Neural cell (in vitro differentiated cells): ENCODE data around the gene STARD13. TPM values are rescaled to one million over a fixed set of nuclear protein-coding genes. Genes with fewer than 3 reads are reported as not detected.

ENCODE experiments used
- H2AFZ ChIP-seq: fragments of 200-600, 300-800 bp; sonication (generic), shearing (Covaris generic); 2 replicates; pipeline ENCODE4 v1.6.0; 2014; ENCODE audit warnings: low read depth, mild to moderate bottlenecking, antibody characterized with exemption, low read length, moderate library complexity
- H3F3A ChIP-seq: fragments of 200-600 bp; shearing (Covaris generic); 2 replicates; pipeline ENCODE4 v1.6.1; 2016; ENCODE audit warnings: mild to moderate bottlenecking, moderate library complexity, mixed read lengths, antibody characterized with exemption, low read length; ENCODE audit not compliant: insufficient read depth, poor library complexity, severe bottlenecking
- H3K27ac ChIP-seq: fragments of 200-600, 300-800 bp; sonication (generic), shearing (Covaris generic); 2 replicates; pipeline ENCODE4 v1.5.1; 2014; ENCODE audit warnings: mild to moderate bottlenecking, low read length, moderate library complexity
- H3K27me3 ChIP-seq: fragments of 300-800, 200-600 bp; sonication (generic), shearing (Covaris generic); 2 replicates; pipeline ENCODE4 v1.6.0; 2014; ENCODE audit warnings: mild to moderate bottlenecking, low read depth, low read length, moderate library complexity; ENCODE audit not compliant: insufficient read depth
- H3K36me3 ChIP-seq: fragments of 300-800, 200-600 bp; sonication (generic), shearing (Covaris generic); 2 replicates; pipeline ENCODE4 v1.5.1; 2014; ENCODE audit warnings: mild to moderate bottlenecking, antibody characterized with exemption, low read length, moderate library complexity; ENCODE audit not compliant: insufficient read depth
- H3K4me2 ChIP-seq: fragments of 300-800, 200-600 bp; sonication (generic), shearing (Covaris generic); 2 replicates; pipeline ENCODE4 v1.6.0; 2014; ENCODE audit warnings: mild to moderate bottlenecking, low read length
- H3K4me3 ChIP-seq: fragments of 300-800, 200-600 bp; sonication (generic), shearing (Covaris generic); 2 replicates; pipeline ENCODE4 v1.5.1; 2014; ENCODE audit warnings: mild to moderate bottlenecking, low read length, moderate library complexity
- H3K79me2 ChIP-seq: fragments of 200-600 bp; shearing (Covaris generic); replicated peaks from 2 replicates; pipeline ENCODE4 v1.6.0; 2014; ENCODE audit warnings: mild to moderate bottlenecking, low read length, moderate library complexity; ENCODE audit not compliant: insufficient read depth
- H3K9ac ChIP-seq: fragments of 300-800, 200-600 bp; sonication (generic), shearing (Covaris generic); 2 replicates; pipeline ENCODE4 v1.6.1; 2016; ENCODE audit warnings: mild to moderate bottlenecking, low read length, mixed read lengths
- H3K9me2 ChIP-seq: fragments of 200-600 bp; shearing (Covaris generic); 2 replicates; pipeline ENCODE4 v1.6.1; 2016; ENCODE audit warnings: mild to moderate bottlenecking, low read length, mixed read lengths; ENCODE audit not compliant: insufficient read depth
- H3K9me3 ChIP-seq: fragments of 200-600, 300-800 bp; sonication (generic), shearing (Covaris generic); 2 replicates; pipeline ENCODE4 v1.6.1; 2016; ENCODE audit warnings: mild to moderate bottlenecking, mixed run types, low read length, moderate library complexity, mixed read lengths
- H4K20me1 ChIP-seq: fragments of 200-600 bp; shearing (Covaris generic); 2 replicates; pipeline ENCODE4 v1.6.1; 2016; ENCODE audit warnings: mild to moderate bottlenecking, mixed run types; ENCODE audit not compliant: insufficient read depth
- CTCF ChIP-seq: fragments of 450-650 bp; IDR thresholded peaks from 2 replicates; pipeline ENCODE4 v1.5.1; 2014; ENCODE audit warnings: antibody characterized with exemption, mild to moderate bottlenecking, moderate library complexity; ENCODE audit not compliant: poor library complexity, severe bottlenecking
- EP300 ChIP-seq: fragments of 450-650 bp; conservative IDR thresholded peaks from 2 replicates; pipeline ENCODE4 v1.6.1; 2014; ENCODE audit warnings: antibody characterized with exemption, mild to moderate bottlenecking, moderate library complexity; ENCODE audit not compliant: poor library complexity, severe bottlenecking
- EZH2 ChIP-seq: fragments of 200-600, 300-800 bp; shearing (Covaris generic), sonication (generic); IDR thresholded peaks from 2 replicates; pipeline ENCODE4 v1.6.1; 2014; ENCODE audit warnings: antibody characterized with exemption, low read length, borderline replicate concordance, mild to moderate bottlenecking; ENCODE audit not compliant: insufficient read depth, poor library complexity, severe bottlenecking
- MXI1 ChIP-seq: fragments of 450-650 bp; conservative IDR thresholded peaks from 2 replicates; pipeline ENCODE4 v1.6.1; 2014; ENCODE audit warnings: antibody characterized with exemption, mild to moderate bottlenecking; ENCODE audit not compliant: poor library complexity, severe bottlenecking
- POLR2AphosphoS5 ChIP-seq: IDR thresholded peaks from 2 replicates; pipeline ENCODE4 v1.6.1; 2012
- RAD21 ChIP-seq: fragments of 450-650 bp; conservative IDR thresholded peaks from 2 replicates; pipeline ENCODE4 v1.6.1; 2014; ENCODE audit warnings: antibody characterized with exemption, mild to moderate bottlenecking, moderate library complexity
- REST ChIP-seq: IDR thresholded peaks from 2 replicates; pipeline ENCODE4 v1.6.1; 2012; ENCODE audit warnings: borderline replicate concordance
- SMC3 ChIP-seq: fragments of 450-650 bp; conservative IDR thresholded peaks from 2 replicates; pipeline ENCODE4 v1.6.1; 2014; ENCODE audit warnings: antibody characterized with exemption, mild to moderate bottlenecking, moderate library complexity; ENCODE audit not compliant: poor library complexity
- TAF1 ChIP-seq: IDR thresholded peaks from 2 replicates; pipeline ENCODE4 v1.6.1; 2012; ENCODE audit warnings: low read depth
- polyA plus RNA-seq: library from polyadenylated mRNA; depleted of rRNA; stranded (reverse); fragments of >200 nt; gene quantifications from 2 replicates; pipeline ENCODE4 v1.2.3, GENCODE V29; 2014

STARD13 gene
- polyA plus RNA-seq, 1 donor from 2014 or later = 0.05 TPM

- H3K9me2 ChIP-seq = no peaks in the 10 kb centered on the region
- H3F3A ChIP-seq = no peaks in the 10 kb centered on the region
- no peaks in the 10 kb centered on the region for H3K27me3 ChIP-seq
- TF ChIP-seq RAD21 (no peak), REST (no peak), TAF1 (no peak), SMC3 (no peak), CTCF (no peak), POLR2AphosphoS5 (no peak), MXI1 (no peak), EP300 (no peak), EZH2 (no peak)
- H3K27ac ChIP-seq = no peak overlapping the region
- no peak overlapping the region for H3K9ac ChIP-seq
- no peak overlapping the region for H3K4me2 ChIP-seq
- H3K79me2 ChIP-seq = no peaks in the 10 kb centered on the region
- no peak overlapping the region for H3K4me3 ChIP-seq
- H2AFZ ChIP-seq = no peak overlapping the region
- H3K36me3 ChIP-seq = no peaks in the 10 kb centered on the region
- no peaks in the 10 kb centered on the region for H3K9me3 ChIP-seq
- H4K20me1 ChIP-seq = no peaks in the 10 kb centered on the region
Measured at GRCh38 chr13:33114146-33114545, 171.4 kb downstream of the STARD13 start.

- no peaks in the 10 kb centered on the region for H3K79me2 ChIP-seq
- no peaks in the 10 kb centered on the region for H3F3A ChIP-seq
- no peak overlapping the region for H3K9ac ChIP-seq
- H3K27ac ChIP-seq = no peak overlapping the region
- no peaks in the 10 kb centered on the region for H3K9me3 ChIP-seq
- no peak overlapping the region for H3K4me3 ChIP-seq
- H3K27me3 ChIP-seq = no peaks in the 10 kb centered on the region
- TF ChIP-seq RAD21 (no peak), POLR2AphosphoS5 (no peak), EZH2 (no peak), REST (no peak), MXI1 (no peak), EP300 (no peak), SMC3 (no peak)
- no peaks in the 10 kb centered on the region for H3K36me3 ChIP-seq
- no peaks in the 10 kb centered on the region for H4K20me1 ChIP-seq
- H3K4me2 ChIP-seq = no peak overlapping the region
- no peaks in the 10 kb centered on the region for H3K9me2 ChIP-seq
- no peak overlapping the region for H2AFZ ChIP-seq
Measured at GRCh38 chr13:33112766-33113165, 172.8 kb downstream of the STARD13 start.
